NB4 (cell line): ENCODE data around the gene UNC5B.

Experiments
- DNase-seq: peaks from one replicate; pipeline ENCODE4 v3.0.0; 2010; ENCODE audit warnings: low read depth
- H3K4me3 ChIP-seq: one replicate; pipeline ENCODE4 v1.5.1; 2011; ENCODE audit warnings: mild to moderate bottlenecking, low read depth, low read length, moderate library complexity
- MYC ChIP-seq: IDR thresholded peaks from 2 replicates; pipeline ENCODE4 v1.6.1; 2011; ENCODE audit warnings: low read depth, low read length
- POLR2A ChIP-seq: IDR thresholded peaks from 2 replicates; pipeline ENCODE4 v1.6.1; 2011; ENCODE audit warnings: mild to moderate bottlenecking; ENCODE audit not compliant: insufficient read length; ENCODE audit errors: extremely low read depth
- TF ChIP-seq, protein P1 (sequence below): IDR thresholded peaks from 2 replicates; pipeline ENCODE4 v1.6.1; 2011; ENCODE audit warnings: low read depth, low read length
- TF ChIP-seq, protein P2 (sequence below): IDR thresholded peaks from one replicate; pipeline ENCODE4 v1.5.1; 2012; ENCODE audit warnings: low read depth, low read length

Gene UNC5B

DNA sequence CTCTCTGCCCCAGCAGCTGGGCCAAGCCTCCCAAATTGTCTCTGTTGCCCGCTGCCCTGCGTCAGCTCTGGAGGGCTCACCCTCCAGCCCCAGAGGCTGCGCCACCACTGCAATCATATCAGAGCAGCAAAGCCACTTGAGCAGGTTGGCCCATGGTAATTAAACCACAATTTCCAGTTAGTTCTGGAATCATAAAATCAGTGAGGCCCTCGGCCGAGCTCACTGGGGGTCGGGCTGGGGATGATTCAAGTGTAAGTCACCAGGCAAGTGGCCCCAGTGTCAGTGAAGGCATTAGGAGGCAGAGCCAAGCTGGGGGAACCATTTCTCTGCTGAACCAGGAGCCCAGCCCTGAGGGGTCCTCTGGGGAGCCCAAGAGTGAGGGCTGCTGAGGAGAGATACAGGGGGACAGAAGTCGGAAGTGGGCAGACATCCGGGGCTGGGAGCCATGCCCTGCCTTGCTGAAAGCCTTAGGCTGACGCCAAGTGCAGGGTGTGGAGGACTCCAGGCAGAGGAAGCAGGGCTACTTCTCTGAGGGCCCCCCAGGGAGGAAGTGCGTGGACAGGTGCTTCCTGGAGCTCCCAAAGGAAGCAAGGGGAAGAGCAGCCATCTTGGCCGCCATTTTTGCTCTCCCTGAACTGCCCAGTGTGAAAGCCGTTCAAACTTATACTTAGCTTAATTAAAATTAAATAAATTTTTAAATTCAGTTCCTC, 77.2 kb downstream of the UNC5B start:
- no peak for DNase-seq
- no peak for TF ChIP-seq POLR2A
- TF ChIP-seq, protein P1, sequence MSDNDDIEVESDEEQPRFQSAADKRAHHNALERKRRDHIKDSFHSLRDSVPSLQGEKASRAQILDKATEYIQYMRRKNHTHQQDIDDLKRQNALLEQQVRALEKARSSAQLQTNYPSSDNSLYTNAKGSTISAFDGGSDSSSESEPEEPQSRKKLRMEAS, result no peak
- TF ChIP-seq, protein P2, sequence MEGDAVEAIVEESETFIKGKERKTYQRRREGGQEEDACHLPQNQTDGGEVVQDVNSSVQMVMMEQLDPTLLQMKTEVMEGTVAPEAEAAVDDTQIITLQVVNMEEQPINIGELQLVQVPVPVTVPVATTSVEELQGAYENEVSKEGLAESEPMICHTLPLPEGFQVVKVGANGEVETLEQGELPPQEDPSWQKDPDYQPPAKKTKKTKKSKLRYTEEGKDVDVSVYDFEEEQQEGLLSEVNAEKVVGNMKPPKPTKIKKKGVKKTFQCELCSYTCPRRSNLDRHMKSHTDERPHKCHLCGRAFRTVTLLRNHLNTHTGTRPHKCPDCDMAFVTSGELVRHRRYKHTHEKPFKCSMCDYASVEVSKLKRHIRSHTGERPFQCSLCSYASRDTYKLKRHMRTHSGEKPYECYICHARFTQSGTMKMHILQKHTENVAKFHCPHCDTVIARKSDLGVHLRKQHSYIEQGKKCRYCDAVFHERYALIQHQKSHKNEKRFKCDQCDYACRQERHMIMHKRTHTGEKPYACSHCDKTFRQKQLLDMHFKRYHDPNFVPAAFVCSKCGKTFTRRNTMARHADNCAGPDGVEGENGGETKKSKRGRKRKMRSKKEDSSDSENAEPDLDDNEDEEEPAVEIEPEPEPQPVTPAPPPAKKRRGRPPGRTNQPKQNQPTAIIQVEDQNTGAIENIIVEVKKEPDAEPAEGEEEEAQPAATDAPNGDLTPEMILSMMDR, result no peak
- TF ChIP-seq MYC, result no peak
- H3K4me3 ChIP-seq, result no peak overlapping the region

DNA sequence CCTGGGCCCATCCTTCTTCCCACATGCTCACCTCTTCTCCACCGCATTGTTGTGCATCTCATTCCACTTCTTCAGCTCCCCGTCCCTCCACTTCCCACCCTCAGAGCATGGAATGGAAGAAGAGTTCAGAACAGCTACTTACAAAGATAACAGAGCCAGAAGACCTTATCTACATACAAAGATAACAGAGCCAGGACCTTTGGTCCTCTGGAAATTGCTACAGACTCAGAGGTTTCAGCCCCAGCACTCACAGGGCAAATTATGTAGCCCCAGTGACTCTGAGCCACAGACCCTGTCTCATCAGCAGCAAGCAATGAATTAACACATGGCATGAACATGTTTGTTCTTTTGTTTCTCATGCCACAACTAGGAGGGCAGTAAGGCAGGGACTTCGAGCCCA, 78.0 kb downstream of the UNC5B start:
- no peak for DNase-seq
- H3K4me3 ChIP-seq, result no peak overlapping the region

DNA sequence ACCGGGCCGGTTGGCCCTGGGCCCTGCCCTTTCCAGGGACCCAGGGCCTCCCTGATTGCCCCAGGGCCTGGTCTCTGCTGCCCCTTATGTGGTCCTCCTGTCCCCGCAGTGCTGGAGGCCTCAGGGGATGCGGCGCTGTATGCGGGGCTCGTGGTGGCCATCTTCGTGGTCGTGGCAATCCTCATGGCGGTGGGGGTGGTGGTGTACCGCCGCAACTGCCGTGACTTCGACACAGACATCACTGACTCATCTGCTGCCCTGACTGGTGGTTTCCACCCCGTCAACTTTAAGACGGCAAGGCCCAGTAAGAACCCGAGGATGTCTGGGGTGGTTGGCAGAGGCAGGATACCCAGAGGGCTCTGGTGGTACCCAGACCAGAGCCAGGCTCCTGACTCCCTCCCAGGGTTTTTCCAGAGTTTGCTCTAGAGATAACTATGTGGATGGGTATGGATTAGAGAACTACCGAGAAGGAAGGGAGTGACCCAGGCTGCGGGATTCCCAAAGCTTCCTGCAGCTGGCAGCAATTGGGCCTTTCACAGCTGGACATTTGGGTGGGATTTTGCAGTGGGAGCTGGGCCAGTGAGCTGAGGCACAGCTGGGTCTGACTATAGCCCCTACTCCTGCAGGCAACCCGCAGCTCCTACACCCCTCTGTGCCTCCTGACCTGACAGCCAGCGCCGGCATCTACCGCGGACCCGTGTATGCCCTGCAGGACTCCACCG, 78.6 kb downstream of the UNC5B start:
- DNase-seq, result peak; percentile 31
- TF ChIP-seq, protein P2, result no peak
- TF ChIP-seq POLR2A, result no peak
- TF ChIP-seq, protein P1, result no peak
- no peak for TF ChIP-seq MYC

More for the DNA sequence above, 78.0 kb downstream of the UNC5B start:
- TF ChIP-seq, protein P2, result no peak
- TF ChIP-seq, protein P1, result no peak
- TF ChIP-seq POLR2A (no peak), MYC (no peak)

DNA sequence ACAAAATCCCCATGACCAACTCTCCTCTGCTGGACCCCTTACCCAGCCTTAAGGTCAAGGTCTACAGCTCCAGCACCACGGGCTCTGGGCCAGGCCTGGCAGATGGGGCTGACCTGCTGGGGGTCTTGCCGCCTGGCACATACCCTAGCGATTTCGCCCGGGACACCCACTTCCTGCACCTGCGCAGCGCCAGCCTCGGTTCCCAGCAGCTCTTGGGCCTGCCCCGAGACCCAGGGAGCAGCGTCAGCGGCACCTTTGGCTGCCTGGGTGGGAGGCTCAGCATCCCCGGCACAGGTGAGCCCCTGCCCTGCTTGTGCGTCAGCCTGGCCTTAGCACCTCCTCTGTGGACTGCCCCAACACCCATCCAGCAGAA, 79.1 kb downstream of the UNC5B start:
- no peak overlapping the region for H3K4me3 ChIP-seq
- TF ChIP-seq, protein P2, result no peak
- TF ChIP-seq MYC, result no peak
- TF ChIP-seq, protein P1, result no peak
- TF ChIP-seq POLR2A, result no peak
- no peak for DNase-seq

More for the DNA sequence above, 78.6 kb downstream of the UNC5B start:
- no peak overlapping the region for H3K4me3 ChIP-seq

DNA sequence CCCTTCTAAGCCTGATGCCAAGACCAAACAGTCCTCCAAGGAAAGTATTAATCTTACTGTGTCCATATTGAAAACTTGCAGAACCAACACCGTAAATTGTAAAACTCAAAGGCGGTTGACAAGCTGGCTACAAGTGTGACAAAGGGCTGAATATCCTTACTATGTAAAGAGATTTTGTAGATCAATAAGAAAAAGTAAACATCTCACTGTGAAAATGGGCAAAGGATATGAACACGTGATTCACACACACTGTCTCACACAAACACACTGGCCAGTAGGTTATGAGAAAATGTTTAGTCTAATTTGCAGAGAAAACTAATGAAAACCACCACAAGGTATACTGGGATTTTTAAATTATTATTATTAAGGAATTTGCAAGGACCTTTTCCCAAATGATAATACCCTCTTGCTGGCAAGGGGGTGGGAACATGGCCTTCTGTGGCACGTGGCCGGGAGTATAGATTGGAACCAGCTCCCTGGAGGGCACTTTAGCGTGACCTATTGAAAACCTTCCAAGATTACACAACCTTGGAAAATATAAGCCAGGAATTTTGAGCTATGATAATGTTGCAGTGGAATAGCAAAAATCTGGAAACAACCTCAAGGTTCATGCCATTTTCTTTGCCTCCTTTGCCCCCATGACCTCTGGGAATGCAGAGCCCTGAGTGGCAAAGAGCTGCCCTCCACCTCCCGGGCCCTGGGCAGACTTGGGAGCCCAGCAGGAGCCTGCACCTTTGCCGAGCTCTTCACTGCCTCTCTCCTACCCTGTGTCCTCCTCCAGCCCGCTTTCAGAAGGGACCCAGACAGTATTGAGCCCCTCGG, 80.5 kb downstream of the UNC5B start:
- DNase-seq, result no peak
- TF ChIP-seq, protein P1, result 0 out of 2 replicates have a peak, but pooled peaks have one; percentile 12
- no peak for TF ChIP-seq POLR2A
- TF ChIP-seq, protein P2, result no peak
- H3K4me3 ChIP-seq, result no peak overlapping the region
